PC-9 (cell line): ENCODE results near the gene VSTM2L.

Source experiments
- EZH2 ChIP-seq: fragments of 200-600 bp; sonication (generic); IDR thresholded peaks from 2 replicates; pipeline ENCODE4 v1.8.0; 2017; ENCODE audit warnings: antibody characterized with exemption, low read depth
- TF ChIP-seq, protein P1 (sequence below): fragments of 200-600 bp; sonication (generic); conservative IDR thresholded peaks from 2 replicates; pipeline ENCODE4 v1.6.1; 2017; ENCODE audit warnings: mixed run types, antibody characterized with exemption, mild to moderate bottlenecking, moderate library complexity

DNA sequence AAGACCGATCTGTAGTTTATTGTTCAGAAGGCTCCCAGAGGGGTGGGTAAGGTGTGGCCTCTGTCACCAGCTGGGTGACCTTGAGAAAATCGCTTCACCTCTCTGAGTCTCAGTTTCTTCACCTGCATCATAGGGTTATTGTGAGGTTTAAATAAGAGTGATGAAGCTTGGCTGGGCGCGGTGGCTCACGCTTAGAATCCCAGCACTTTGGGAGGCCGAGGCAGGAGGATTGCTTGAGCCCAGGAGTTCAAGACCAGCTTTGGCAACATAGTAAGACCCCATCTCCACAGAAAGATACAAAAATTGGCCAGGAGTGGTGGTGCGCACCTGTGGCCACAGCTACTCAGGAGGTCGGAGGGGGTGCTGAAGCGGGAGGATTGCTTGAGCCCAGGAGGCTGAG lies 36.0 kb downstream of the VSTM2L start:
- TF ChIP-seq, protein P1, sequence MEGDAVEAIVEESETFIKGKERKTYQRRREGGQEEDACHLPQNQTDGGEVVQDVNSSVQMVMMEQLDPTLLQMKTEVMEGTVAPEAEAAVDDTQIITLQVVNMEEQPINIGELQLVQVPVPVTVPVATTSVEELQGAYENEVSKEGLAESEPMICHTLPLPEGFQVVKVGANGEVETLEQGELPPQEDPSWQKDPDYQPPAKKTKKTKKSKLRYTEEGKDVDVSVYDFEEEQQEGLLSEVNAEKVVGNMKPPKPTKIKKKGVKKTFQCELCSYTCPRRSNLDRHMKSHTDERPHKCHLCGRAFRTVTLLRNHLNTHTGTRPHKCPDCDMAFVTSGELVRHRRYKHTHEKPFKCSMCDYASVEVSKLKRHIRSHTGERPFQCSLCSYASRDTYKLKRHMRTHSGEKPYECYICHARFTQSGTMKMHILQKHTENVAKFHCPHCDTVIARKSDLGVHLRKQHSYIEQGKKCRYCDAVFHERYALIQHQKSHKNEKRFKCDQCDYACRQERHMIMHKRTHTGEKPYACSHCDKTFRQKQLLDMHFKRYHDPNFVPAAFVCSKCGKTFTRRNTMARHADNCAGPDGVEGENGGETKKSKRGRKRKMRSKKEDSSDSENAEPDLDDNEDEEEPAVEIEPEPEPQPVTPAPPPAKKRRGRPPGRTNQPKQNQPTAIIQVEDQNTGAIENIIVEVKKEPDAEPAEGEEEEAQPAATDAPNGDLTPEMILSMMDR, result no peak
- no peak for TF ChIP-seq EZH2
